ENCODE results near the gene SOCS7. TPM values are rescaled to one million over a fixed set of nuclear protein-coding genes. Genes with fewer than 3 reads are reported as not detected.
A peak's percentile ranks its signal among the peaks of the same experiment; 100 is the strongest.

The SOCS7 gene
- total RNA-seq, 4 donors from 2014 or later = 3.0 to 20.1 (median 15.2) TPM

DNA sequence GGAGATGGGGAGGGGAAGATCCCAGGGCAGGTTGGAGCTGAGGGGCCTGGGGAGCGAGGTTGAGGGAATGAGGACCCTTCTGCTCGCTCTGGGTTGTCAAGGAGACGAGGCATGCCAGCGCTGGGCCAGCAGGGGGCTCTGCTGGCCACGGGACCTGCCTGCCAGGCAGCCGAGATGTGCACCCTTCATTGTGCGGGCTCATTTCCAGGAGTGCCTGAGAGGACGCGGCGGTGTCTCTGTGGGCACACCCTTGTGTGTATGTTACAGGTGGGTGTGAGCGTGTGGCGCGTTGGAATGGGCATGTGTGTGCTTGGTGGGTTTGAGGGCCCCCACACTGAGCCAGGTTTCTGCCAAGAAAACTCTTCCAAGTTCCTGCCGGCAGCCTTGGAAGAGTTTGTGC, 92.5 kb downstream of the SOCS7 start:
- in situ Hi-C loops (cut with MboI; ENCODE audit: low pct_ligation_motif_present in 1 of 4, low pct_unique_long_range_greater_than_20kb in 1 of 4, low sequenced_read_pairs in 3 of 4) (no loop called here), intact Hi-C loops (cut with DNase I; ENCODE audit: low total_unique reads) (loop anchor here (5.0 kb wide), 1 partner anchor 43 kb away; no protein-coding TSS in a partner anchor)
- peak; percentile 61 for DNase-seq
- Histone ChIP-seq H3K27me3 (no peaks in the 10 kb centered on the region), H3K4me3 (no peak overlapping the region), H3K9me3 (no peaks in the 10 kb centered on the region), H3K4me1 (peaks cover 3 to 28% (median 18%) of the 10 kb centered on the region in 4 donors), H3K27ac (peak overlapping the region in 2 of 4 donors; percentile 14 to 25), H3K36me3 (no peaks in the 10 kb centered on the region)
- TF ChIP-seq POLR2AphosphoS5 (IDR thresholded peaks at IDR 0.05) = no peak
- no peak for TF ChIP-seq EP300 (IDR thresholded peaks at IDR 0.05; ENCODE audit: low read depth)
- TF ChIP-seq, protein P1, sequence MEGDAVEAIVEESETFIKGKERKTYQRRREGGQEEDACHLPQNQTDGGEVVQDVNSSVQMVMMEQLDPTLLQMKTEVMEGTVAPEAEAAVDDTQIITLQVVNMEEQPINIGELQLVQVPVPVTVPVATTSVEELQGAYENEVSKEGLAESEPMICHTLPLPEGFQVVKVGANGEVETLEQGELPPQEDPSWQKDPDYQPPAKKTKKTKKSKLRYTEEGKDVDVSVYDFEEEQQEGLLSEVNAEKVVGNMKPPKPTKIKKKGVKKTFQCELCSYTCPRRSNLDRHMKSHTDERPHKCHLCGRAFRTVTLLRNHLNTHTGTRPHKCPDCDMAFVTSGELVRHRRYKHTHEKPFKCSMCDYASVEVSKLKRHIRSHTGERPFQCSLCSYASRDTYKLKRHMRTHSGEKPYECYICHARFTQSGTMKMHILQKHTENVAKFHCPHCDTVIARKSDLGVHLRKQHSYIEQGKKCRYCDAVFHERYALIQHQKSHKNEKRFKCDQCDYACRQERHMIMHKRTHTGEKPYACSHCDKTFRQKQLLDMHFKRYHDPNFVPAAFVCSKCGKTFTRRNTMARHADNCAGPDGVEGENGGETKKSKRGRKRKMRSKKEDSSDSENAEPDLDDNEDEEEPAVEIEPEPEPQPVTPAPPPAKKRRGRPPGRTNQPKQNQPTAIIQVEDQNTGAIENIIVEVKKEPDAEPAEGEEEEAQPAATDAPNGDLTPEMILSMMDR (IDR thresholded peaks at IDR 0.05) = peak; percentile 68 to 85 (median 76)
- no peak for TF ChIP-seq POLR2A (IDR thresholded peaks at IDR 0.05)
- WGBS, 2 donors (ENCODE audit: low coverage in 1 of 2) = 0 to 16% methylated on average over 5 to 14 of the region's 14 CpGs

DNA sequence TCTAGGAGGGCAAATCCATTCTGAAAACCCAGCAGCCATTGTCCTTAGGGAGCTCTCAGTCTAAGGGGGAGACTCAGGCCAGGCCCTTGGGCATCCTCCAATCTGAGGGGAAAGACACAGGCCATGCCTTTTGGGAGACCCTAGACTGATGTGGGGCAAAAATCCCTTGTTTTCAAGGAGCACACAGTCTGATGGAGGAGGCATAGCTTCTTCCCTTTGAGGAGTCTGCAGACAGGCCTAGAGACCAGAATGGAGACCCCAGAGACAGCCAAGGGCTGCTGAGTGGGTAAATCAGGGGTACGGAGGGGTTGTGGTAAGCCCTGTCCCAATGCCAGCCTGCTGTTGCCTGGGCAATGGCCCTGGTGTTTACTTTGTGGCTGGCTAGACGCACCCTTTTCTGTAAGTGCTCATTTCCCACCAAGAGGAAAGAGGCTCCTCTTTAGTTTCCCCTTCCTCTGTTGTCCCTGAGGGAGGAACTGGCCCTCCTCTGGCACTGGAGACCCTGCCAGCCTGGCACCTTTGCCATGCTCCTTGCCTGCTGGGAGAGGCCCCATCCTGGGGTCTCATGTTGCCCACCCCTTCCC, 96.0 kb downstream of the SOCS7 start:
- peaks cover 9 to 34% (median 22%) of the 10 kb centered on the region in 4 donors for H3K4me1 ChIP-seq
- in situ Hi-C loops (cut with MboI; ENCODE audit: low pct_ligation_motif_present in 1 of 4, low pct_unique_long_range_greater_than_20kb in 1 of 4, low sequenced_read_pairs in 3 of 4) (no loop called here), intact Hi-C loops (cut with DNase I; ENCODE audit: low total_unique reads) (no loop called here)
- no peak overlapping the region for H3K4me3 ChIP-seq
- DNase-seq = no peak
- TF ChIP-seq POLR2AphosphoS5 (IDR thresholded peaks at IDR 0.05) = no peak
- TF ChIP-seq EP300 (IDR thresholded peaks at IDR 0.05; ENCODE audit: low read depth) = no peak
- TF ChIP-seq, protein P1 (IDR thresholded peaks at IDR 0.05) = no peak
- no peak for TF ChIP-seq POLR2A (IDR thresholded peaks at IDR 0.05)
- no peaks in the 10 kb centered on the region for H3K9me3 ChIP-seq
- 29% methylated on average over 2 of the region's 2 CpGs; no CpG with 5 or more reads in 1 of the 2 donors for WGBS, 2 donors (ENCODE audit: low coverage in 1 of 2)
- peak overlapping the region in 2 of 4 donors; percentile 8 to 22 for H3K27ac ChIP-seq
- H3K36me3 ChIP-seq = no peaks in the 10 kb centered on the region
- peaks cover 6% of the 10 kb centered on the region for H3K27me3 ChIP-seq

DNA sequence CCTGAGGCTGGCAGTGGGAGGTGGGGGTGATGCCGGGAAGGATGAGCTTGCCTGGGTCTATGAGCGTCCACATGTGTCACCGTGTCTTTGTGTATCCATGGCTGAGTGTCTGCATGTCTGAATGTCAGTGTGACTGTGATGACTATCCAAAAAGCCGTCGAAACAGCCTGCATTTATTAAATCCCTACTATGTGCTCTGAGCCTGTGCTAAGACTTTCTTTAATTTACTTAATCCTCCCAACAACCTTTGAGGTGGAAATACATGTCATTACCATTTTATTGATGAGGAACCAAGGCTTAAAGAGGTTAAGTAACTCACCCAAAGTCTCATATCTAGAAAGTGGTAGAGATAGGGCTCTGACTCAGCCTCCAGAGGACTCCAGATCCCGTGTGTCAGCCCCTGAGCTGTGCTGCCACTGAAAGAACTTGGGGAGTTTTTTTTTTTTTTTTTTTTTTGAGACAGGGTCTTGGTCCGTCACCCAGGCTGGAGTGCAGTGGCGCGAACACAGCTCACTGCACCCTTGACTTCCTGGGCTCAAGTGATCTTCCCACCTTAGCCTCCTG, 96.6 kb downstream of the SOCS7 start:
- intact Hi-C loops (cut with DNase I; ENCODE audit: low total_unique reads) (no loop called here), in situ Hi-C loops (cut with MboI; ENCODE audit: low pct_ligation_motif_present in 1 of 4, low pct_unique_long_range_greater_than_20kb in 1 of 4, low sequenced_read_pairs in 3 of 4) (no loop called here)
- no peak for TF ChIP-seq POLR2AphosphoS5 (IDR thresholded peaks at IDR 0.05)
- TF ChIP-seq, protein P1 (IDR thresholded peaks at IDR 0.05) = no peak
- TF ChIP-seq POLR2A (IDR thresholded peaks at IDR 0.05) = no peak
- TF ChIP-seq EP300 (IDR thresholded peaks at IDR 0.05; ENCODE audit: low read depth) = no peak
- WGBS, 2 donors (ENCODE audit: low coverage in 1 of 2) = 79 to 83% methylated on average over 4 to 9 of the region's 9 CpGs
- H3K27me3 ChIP-seq = peaks cover 10% of the 10 kb centered on the region
- DNase-seq = no peak
- H3K4me3 ChIP-seq = no peak overlapping the region
- H3K36me3 ChIP-seq = no peaks in the 10 kb centered on the region
- H3K4me1 ChIP-seq = peaks cover 9 to 37% (median 24%) of the 10 kb centered on the region in 4 donors
- H3K27ac ChIP-seq = peak overlapping the region in 1 of 4 donors; percentile 8
- no peaks in the 10 kb centered on the region for H3K9me3 ChIP-seq

DNA sequence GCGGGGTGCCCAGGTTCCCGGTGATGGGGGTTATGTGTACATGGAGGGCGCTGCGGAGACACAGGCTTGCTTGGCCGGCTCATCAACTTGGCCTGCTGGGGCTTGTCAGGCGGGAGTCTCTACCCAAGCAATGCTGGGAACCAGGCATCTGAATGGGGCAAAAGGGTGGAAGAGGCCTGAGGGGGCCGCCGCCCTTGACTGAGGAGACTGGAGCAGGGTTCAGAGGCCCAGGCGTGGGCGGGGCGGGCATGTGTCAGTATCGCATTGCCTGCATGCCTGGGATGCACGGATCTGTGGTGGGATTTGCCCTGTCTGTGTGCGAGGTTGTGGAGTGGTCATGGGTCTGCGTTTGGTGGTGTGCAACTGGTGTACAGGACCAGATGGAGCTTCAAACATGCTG, 97.7 kb downstream of the SOCS7 start:
- in situ Hi-C loops (cut with MboI; ENCODE audit: low pct_ligation_motif_present in 1 of 4, low pct_unique_long_range_greater_than_20kb in 1 of 4, low sequenced_read_pairs in 3 of 4) = no loop called here
- no peak for DNase-seq
- no peaks in the 10 kb centered on the region for H3K9me3 ChIP-seq

More for the DNA sequence above, 97.7 kb downstream of the SOCS7 start:
- H3K4me1 ChIP-seq = peaks cover 4 to 34% (median 20%) of the 10 kb centered on the region in 4 donors
- H3K27me3 ChIP-seq = peaks cover 14% of the 10 kb centered on the region
- no peak overlapping the region for H3K4me3 ChIP-seq
- H3K36me3 ChIP-seq = no peaks in the 10 kb centered on the region
- WGBS, 2 donors (ENCODE audit: low coverage in 1 of 2) = 71% methylated on average over 8 of the region's 15 CpGs; no CpG with 5 or more reads in 1 of the 2 donors
- intact Hi-C loops (cut with DNase I; ENCODE audit: low total_unique reads) = no loop called here
- no peak for TF ChIP-seq POLR2AphosphoS5 (IDR thresholded peaks at IDR 0.05)
- no peak for TF ChIP-seq EP300 (IDR thresholded peaks at IDR 0.05; ENCODE audit: low read depth)
- no peak for TF ChIP-seq POLR2A (IDR thresholded peaks at IDR 0.05)
- TF ChIP-seq, protein P1 (IDR thresholded peaks at IDR 0.05) = no peak
- peak overlapping the region in 1 of 4 donors; percentile 73 for H3K27ac ChIP-seq

Data from transverse colon (tissue), 4 donors.